ENCODE results near the gene RASL12.

The RASL12 gene

DNA sequence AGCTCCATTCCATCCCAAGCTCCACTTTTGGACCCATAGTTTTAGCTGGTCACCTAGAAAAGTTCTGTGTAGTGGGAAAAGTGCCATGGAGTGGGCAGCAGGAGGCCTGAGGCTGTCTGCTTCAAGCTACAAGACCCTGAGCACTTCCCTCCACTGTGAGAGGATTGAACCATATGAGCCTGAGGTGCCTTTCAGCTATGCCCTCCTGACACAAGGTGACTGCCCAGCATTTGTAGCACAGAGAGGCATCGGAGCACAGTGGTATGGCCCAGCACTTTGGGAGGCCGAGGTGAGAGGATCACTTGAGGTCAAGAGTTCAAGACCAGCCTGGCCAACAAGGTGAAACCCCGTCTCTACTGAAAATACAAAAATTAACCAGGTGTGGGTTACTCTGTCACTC is 4.8 kb upstream of the RASL12 start:
- DNase-seq: no peak

DNA sequence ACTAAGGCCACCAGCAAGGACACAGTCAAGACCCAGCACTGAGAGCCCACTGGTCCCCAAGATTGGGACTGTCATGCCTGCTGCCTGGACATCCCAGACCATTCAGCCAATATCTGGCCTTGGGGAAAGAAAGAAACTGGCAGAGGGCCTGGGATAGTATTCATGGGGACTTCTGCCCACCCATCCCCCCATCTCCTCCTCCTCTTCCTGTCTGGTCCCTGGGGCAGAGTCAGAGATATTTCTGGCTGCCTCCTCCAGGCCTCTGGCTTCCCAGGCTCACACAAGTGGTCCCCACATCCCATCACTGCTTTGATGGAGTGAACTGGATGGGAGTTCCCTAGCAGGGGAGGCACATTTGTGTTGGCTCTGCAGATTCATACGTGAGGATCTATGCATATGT is 4.2 kb upstream of the RASL12 start:
- DNase-seq: peak in 1 of 3 donors; percentile 20

DNA sequence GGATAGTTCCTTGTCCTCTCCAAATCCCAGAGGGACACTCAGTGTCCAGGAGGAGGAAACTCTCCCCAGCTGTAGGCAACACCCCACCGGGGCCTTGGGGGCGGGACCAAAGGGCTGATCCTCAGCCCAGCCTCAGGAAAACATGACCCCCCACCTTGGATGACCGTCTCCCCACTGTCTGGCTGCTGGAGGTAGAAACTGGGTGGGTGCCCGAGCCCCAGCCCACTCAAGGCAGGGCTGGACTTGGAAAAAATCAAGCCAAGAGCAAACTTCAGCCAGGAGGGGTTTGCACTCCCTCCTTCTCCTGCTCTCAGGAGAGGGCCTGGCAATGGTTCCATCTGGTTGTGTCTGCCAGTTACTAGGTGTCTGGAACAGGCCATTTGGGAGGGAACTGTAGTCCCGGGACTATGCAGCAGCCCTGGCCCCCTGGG is 3.6 kb upstream of the RASL12 start:
- DNase-seq: no peak

DNA sequence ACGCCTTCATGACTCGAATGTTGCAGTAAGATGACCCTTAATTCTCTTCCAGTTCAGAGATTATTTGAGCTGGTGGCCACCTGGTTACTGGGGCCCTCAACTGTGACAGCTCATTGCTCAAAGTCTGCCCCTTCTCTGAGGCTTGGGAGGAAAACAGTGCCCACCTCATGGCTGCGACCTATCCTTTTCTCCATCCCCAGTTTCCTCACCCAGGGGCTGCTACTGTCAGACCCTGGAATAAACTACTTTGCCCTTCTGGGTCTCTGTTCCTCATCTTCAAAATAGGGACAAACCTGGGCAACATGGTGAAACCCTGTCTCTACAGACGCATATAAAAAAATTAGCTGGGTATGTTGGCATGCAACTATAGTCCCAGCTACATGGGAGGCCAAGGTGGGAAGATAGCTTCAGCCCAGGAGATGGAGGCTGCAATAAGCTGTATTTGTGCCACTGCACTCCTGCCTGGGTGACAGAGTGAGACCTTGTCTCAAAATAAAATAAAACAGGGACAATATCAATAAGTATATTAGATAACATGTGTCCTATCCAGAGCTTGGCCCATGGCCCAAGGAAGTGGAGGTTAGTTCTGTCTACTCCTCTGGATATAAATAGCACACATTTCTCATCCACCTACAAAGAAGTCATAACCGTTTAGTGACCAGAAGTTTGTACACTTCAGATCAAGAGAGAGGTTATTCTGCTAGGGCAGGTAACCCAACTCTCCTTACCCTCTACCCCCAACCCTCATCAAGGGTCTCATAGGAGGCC is 2.2 kb upstream of the RASL12 start:
- no peak for DNase-seq

DNA sequence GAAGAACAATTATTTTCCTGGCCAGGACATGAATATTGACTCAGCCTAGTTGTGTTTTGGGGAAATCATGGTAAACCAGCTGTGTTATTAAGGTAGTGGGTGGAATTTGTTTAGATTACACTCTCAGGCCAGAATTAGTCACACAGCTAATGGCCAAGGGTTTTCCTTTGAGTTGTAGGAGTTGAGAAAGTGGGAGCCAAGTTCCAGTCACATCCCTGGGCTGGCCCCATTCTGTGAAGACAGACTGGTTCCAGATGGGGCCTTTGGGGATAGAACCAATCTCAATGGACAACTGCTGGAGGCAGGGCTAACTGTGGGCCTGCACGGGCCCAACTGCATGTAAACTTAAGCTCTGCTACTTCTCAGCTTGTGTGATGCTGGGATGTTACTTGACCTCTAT is 1.4 kb upstream of the RASL12 start:
- peak; percentile 20 to 55 (median 37) for DNase-seq

DNA sequence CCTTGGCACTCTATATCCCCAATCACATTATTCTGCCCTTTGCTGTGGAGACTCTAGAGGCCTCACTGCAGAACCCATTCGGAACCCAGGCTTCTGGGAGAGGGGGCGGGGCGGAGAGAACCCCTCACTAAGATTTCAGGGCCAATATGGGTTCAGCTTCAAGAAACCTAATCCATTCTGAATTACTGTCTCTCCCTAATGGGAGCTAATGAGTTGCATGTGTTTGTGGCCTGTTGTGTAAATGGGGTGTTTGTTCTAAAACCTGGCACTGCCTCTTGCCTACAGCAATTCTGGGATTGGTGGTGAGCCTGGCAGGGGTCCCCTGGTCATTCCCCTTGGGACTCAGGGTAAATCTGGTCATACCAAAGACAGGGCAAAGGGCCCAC is 605 bp upstream of the RASL12 start:
- no peak for DNase-seq

DNA sequence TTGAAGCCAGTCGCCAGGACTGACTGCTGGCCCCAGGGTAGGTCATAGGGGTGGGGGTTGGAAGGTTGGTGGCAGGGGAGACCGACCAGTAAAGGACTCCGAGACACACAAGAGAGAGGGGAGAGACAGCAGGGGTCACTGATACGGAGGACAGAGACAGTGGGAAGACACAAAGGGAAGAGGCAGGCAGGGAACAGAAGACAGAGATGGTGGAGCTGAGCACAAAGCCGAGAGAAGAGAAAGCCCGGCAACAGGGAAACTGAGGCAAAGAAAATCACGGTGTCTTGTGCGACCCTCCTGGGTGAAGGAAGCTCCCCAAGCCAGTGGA is 510 bp downstream of the RASL12 start:
- DNase-seq: no peak

DNA sequence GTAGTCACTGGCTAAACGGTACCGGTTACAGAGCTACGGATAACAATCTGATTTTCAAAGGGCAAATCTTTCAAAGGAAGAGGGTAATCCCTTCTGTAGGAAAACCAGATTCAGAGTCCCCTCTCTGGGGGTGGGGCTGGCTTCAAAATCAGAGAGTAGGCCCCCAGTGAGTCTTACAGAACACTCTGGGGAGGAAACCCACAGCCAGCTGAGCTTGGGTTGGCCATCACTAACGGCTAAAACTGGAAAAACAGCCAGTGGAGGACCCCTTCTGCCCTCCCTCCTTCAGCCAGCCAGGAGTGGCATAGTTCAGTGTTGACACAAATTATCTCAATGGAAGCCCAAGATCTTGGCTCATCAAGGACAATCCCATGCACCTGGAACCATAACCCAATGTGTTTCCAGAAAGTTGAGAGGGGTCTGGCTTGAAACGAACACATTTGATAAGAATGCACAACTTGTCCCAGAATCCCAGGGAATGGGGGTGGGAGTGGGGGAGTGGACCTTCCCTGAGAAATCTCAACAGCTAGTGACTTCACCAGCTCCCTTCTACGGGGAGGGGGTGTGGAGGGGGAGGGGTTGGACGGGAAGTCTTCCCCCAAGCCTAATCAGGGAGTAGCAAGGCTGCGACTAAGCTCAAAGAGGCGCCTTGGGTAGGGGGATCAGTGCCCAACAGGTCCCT is 1.0 kb downstream of the RASL12 start:
- no peak for DNase-seq

DNA sequence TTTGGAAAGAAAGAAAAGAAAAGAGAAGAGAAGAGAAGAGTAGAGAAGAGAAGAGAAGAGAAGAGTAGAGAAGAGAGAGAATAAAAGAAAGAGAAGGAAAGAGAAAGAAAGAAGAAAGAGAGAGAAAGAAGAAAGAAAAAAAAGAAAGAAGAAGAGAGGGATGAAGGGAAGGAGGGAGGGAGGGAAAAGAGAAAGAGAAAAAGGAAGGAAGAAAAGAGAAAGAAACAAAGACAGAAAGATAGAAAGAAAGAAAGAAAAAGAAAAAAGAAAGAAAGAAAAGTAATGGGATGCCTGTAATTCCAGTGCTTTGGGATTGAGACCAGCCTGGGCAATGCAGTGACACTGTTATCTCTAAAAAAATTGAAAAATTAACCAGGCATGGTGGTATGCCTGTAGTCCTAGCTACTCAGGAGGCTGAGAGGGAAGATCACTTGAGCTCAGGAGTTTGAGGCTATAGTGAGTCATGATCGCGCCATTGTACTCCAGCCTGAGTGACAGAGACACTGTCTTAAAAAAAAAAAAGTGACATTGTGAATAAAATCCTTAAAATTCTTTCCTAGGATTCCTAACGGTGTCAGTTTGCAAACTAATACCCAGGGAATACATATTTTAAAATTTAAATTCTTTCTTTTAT is 1.7 kb downstream of the RASL12 start:
- peak in 1 of 3 donors; percentile 19 for DNase-seq

DNA sequence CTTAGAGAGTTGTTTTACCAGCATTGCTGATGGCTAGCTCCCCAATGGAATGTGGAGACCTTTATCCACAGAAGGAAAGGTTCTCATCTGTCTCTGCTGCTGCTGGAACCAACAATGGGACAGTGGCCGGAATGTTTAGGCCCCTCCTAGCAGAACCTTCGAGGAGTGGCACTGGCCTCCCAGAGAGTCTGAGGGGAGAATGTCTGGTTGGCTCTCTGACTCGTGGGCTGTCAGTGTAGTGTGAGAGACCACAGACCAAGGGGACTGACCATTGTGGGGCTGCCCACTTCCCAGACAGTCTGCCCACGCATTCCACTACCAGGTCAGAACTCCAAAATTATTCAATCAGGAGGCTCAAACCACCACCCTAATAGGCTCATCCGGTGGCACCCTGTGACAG is 5.1 kb downstream of the RASL12 start:
- no peak for DNase-seq

DNA sequence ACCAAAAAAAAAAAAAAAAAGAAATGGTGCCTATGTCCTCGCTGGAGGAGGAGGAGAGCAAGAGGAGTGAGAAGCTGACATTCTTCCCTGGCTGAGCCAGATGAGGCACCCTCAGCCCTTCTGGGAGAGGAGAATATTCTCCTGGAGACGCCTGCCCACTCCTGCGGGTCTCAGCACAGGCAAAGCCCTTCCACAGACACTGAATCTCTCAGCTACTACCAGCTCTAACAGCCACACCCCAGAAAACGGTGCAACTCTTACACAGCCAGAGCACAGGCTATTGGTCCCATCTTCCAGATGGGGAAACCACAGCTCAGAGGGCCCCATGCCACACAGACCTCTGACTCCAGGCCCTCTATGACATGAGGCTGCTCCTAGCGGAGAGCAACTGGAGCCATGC is 5.7 kb downstream of the RASL12 start:
- no peak for DNase-seq

DNA sequence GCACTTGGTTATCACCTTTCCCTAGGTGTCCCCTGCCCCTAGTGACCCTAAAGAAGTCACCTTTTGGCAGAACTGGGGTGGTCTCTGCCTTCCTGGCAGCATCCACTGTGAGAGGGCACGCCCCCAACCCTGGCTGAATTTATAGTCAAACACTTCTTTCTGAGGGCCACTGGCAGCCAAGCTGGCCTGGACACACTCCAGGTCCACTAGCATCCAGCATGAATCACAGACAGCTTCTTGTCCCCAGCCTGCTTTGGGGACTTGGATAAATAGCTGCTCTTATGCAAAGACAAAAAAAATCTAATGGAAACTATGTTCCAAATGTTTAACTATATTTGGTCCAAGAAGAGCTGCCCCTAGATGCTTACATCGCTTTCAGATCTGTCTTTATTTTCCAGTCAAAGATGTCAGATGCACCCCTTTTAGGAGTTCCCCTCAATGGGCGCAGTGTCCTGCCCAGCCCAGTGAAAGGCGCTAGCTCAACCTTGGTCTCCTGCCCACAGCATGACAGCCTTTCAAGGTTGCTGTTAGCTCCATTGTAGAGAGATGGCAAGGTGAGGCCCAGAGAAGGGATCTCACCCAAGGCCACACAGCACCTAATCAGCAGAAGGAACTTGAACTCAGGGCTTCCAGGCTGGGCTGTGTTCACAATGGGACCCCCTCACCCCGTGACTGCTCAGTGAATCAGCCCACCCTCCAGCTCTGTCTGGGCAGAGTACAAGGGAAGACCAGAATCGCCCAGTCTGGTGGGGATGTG is 7.0 kb downstream of the RASL12 start:
- no peak for DNase-seq

DNA sequence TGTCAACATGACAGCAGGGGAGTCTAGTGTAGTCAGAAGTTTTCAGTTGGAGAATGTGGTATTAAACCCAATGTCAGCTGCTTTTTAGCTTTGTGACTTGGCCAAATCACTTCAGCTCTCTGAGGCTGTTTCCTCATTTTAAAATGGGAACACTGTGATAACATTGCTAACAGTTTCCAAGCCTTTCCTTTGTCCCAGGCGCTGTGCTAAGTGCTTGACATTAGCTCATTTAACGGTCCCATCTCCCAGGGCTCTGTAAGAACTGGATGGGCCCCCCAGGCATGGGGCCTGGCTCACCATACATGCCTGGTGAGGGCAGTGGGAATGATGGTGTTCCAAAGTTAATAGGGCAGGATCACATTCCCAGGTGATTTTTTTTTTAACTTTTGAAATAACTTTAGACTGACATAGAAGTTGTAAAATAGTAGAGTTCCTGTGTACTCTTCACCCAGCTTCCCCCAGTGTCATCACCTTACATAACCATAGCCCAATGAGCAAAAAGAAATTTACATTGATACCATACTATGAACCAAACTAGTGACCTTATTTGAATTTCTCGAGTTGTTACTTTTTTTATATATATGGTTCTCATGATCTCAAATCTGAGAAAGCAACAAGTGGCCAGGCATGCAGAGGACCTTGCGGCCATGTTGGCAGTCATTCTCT is 7.7 kb downstream of the RASL12 start:
- DNase-seq: peak in 2 of 3 donors; percentile 16 to 18

DNA sequence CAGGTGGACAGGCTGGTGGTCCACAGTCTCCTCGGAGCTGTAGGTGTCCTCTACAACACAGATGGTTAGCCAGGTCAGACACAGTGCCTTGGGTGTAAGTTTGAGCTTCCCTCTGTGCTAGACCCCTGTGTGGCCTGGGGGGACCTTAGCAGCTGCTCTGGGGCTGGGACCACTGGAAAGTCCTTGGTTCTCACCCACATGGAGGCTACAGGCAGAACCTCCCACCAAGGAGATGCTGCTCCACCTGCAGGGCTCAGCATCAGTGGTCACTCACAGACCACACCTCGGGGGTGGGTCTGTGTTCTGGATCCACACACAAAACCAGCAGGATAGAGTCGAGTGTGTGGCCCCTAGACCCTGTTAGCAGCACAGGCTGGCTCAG is 8.4 kb downstream of the RASL12 start:
- no peak for DNase-seq

DNA sequence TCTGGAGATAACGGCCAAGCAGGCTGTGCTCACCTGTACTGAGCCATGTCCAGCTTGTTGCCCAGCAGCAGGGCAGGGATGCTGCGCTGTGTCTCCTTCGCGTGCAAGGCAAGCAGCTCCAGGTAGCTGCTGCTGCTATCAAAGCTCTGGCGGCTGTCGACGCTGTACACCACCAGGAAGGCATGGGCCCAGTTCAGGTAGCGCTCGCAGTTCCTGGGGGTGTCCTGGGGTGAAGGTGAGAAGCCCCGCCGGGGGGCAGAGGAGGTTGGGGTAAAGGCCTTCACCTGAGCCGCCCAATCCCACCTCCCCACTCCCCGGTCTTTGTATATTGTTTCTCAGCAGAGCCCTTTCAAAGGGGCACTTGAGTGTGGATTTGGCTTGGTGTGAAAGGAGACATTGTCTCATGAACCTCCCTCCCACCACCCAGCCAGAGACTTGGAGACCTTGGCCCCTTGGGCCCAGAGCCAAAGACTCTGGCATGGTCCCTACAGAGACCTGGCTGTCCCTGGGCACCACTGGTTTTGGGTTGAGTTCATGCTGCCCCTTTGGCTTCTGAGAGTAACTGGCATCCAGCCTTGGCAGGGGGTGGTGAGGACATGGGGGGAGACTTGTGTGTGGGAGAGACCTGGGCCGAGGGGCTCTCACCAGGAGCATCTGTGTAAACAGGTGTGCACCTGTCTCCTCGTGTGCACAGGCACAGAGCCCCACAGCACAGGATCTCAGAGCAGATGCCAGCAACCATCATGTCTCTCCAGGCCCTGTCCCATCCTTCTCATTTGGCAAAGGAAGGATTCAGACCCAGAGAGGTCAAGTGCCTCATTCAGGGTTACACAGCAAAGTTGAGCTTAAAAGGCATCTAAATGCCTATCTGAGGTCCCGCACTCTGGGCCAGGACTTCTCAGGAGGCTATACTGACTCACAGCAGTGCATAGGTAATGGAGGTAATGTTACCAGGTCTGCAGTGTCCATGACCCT is 9.1 kb downstream of the RASL12 start:
- no peak for DNase-seq

DNA sequence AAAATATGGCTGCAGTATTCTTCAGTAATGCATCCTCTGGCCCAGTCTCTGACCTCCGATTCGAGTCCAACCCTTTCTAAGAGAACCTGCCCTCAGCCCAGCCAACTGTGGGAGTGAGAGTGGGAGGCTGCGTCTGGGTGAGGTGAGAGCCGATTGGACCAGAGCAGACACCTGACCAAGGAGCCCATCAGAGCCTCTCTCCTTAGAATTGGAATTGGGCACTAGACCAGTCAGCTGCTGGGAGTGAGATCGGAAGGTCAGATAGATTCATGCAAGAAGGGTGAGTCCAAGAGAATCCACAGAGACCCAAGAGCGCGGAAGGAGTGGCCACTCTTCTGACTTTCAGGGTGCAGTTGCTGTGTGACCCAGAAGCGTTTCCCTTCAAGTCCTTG is 10.2 kb downstream of the RASL12 start:
- no peak for DNase-seq

DNA sequence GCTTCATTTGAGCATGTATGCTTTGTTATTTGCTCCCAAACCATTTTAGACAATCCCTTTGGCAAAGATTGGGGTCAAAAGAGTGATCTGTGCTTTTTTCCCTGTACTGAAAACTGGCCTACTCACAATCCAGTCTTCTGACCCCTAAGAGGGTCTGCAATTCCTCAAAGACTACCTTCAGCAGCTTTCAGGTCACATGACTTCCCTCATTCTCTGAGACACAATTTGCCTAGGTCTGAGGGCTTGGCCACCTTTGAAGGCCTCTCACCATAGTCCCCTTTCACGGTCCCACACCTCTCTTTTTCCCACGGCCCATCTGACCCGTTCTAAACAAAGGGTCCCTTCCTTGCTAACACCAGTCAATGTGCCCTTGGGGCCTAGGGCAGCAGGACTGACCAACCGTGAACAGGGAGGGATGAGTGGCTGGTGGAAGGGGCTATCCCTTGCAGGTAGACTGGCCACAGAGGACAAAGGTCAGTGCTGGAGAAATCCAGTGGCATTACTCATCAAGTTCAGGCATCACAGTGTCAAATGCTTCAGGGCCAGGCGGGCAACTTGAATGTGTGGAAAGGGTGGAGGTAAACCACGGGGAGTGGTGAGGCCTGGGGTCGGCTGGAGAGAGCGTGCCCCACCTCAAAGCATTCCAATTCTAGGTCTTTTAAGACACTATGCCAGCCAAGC is 10.8 kb downstream of the RASL12 start:
- peak in 1 of 3 donors; percentile 13 for DNase-seq

DNA sequence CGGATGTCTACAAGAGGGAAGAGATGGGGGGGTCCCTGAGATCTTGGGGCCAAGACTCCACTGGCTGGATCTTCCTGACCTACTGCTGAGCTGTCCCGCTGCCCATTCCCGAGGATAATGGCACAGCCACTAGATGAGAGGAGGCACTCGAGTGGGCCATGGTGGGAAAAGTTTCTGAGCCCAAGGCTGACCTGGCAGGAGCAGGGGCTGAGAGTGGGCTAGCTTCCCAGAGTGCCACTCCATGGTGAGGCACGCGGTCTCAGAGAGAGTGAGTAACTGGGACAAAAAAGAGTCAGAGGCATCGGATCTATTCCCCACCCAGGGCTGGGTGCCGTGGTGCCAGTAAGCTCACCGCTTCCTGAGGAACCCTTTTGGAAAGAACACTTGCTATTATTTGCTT is 11.7 kb downstream of the RASL12 start:
- DNase-seq: peak in 1 of 3 donors; percentile 17

DNA sequence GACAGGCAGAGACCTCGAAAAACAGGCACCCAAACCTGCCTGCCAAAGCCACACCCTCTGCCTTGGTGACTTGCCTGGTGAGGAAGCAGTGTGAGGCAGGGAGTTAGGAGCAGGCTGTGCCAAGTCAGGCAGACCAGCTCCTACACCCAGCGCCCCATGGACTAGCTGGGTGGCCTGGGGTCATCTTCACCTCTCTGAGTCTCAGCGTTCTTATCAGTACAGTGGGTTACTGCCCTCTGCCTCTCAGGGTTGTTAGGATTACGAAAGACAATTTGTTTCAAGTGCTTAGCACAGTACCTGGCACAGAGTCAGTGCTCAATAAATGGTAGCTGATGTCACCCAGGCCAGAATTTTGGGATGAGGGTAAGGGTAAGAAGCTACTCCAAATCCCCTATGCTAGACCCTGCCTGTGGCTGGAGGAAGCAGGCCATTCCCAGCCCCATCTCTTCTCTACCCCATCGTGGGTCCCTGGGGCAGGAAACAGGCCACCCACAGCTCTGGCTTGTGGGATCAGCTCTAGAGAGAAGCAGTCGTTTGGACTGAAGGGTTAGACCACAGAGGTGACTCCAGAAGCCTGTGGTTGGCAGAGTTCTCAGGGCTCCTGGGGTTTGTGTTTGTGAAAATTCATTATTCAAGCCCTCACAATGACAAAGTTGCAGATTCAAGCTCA is 12.5 kb downstream of the RASL12 start:
- DNase-seq: peak in 1 of 3 donors; percentile 15

Measured in suppressor macrophage treated with lipopolysaccharide for 1 hour (primary cell).